H1 (cell line): ENCODE data around the gene AK5. TPM values are rescaled to one million over a fixed set of nuclear protein-coding genes. Genes with fewer than 3 reads are reported as not detected.

Experiments
- CTCF ChIA-PET: fragments of 300-600 bp; sonication (Branson Sonifier 250); formaldehyde crosslinking; loops from one replicate; lab custom pipeline; 2021; ENCODE audit not compliant: partially characterized antibody; lab: Charles Lee
- POLR2A ChIA-PET: fragments of 300-600 bp; sonication (Branson Sonifier 250); formaldehyde crosslinking; loops from one replicate; lab custom pipeline; 2021; ENCODE audit warnings: inconsistent platforms; ENCODE audit not compliant: partially characterized antibody; lab: Charles Lee
- DNase-seq, 2 experiments: peaks; one replicate each; pipeline versions ENCODE4 v3.0.0 to v3.0.0-alpha.2; 2010 to 2022; ENCODE audit warnings: low spot score in 2 of 2, low read depth in 1 of 2, mixed read lengths in 1 of 2
- FAIRE-seq: peaks from 2 replicates; lab custom pipeline; 2011; peaks lifted over from hg19 to GRCh38; lab: Jason Lieb, UNC
- H2AFZ ChIP-seq: 2 replicates; pipeline ENCODE4 v1.8.1; 2012; ENCODE audit warnings: low read length, inconsistent platforms
- H2AK5ac ChIP-seq: 2 replicates; pipeline ENCODE4 v1.6.1; 2013; ENCODE audit warnings: low read depth, low read length
- H2BK120ac ChIP-seq: replicated peaks from 2 replicates; pipeline ENCODE3; 2013; ENCODE audit warnings: low read depth, low read length, inconsistent platforms
- H2BK12ac ChIP-seq: 2 replicates; pipeline ENCODE4 v1.6.1; 2013; ENCODE audit warnings: low read depth, low read length
- H2BK15ac ChIP-seq: 2 replicates; pipeline ENCODE4 v1.6.1; 2013; ENCODE audit warnings: low read length
- H2BK20ac ChIP-seq: 2 replicates; pipeline ENCODE4 v1.6.1; 2013; ENCODE audit warnings: low read length
- H2BK5ac ChIP-seq: 2 replicates; pipeline ENCODE4 v1.6.1; 2013; ENCODE audit warnings: low read depth, low read length
- H3K14ac ChIP-seq: 2 replicates; pipeline ENCODE4 v1.6.1; 2013; ENCODE audit warnings: inconsistent platforms; ENCODE audit not compliant: insufficient read length
- H3K18ac ChIP-seq: 2 replicates; pipeline ENCODE4 v1.6.1; 2013; ENCODE audit warnings: low read length; ENCODE audit errors: extremely low read depth
- H3K23ac ChIP-seq: 2 replicates; pipeline ENCODE4 v1.6.1; 2013; ENCODE audit warnings: inconsistent platforms; ENCODE audit not compliant: insufficient read length
- H3K23me2 ChIP-seq: 2 replicates; pipeline ENCODE4 v1.6.1; 2013; ENCODE audit warnings: low read depth, low read length
- H3K27ac ChIP-seq: 2 replicates; pipeline ENCODE4 v1.6.1; 2011; ENCODE audit warnings: low read depth, low read length, inconsistent platforms
- H3K27me3 ChIP-seq, 4 experiments: replicated peaks in 1 of 4; 1 replicate in 1 of 4; 2 replicates in 3 of 4; pipeline versions ENCODE4 v1.6.1 to v1.8.1; 2011 to 2013; ENCODE audit warnings: low read length in 3 of 4, mild to moderate bottlenecking in 3 of 4, inconsistent platforms in 2 of 4, mixed read lengths in 2 of 4, moderate library complexity in 1 of 4; ENCODE audit not compliant: control insufficient read depth in 3 of 4, insufficient read depth in 3 of 4; ENCODE audit errors: extremely low read depth in 1 of 4
- H3K36me3 ChIP-seq, 4 experiments: 2 replicates each; pipeline versions ENCODE4 v1.6.1 to v1.8.1; 2011 to 2013; ENCODE audit warnings: mild to moderate bottlenecking in 4 of 4, low read length in 3 of 4, moderate library complexity in 2 of 4, control low read depth in 1 of 4, inconsistent platforms in 1 of 4; ENCODE audit not compliant: insufficient read depth in 4 of 4, control insufficient read depth in 2 of 4
- H3K4ac ChIP-seq: replicated peaks from 2 replicates; pipeline ENCODE3; 2013; ENCODE audit warnings: low read length, low read depth, mixed read lengths, inconsistent platforms; ENCODE audit not compliant: insufficient read length
- H3K4me1 ChIP-seq, 4 experiments: replicated peaks in 1 of 4; 1 replicate in 1 of 4; 2 replicates in 3 of 4; pipeline versions ENCODE4 v1.6.1 to v1.8.1; 2011 to 2013; ENCODE audit warnings: low read length in 3 of 4, inconsistent platforms in 2 of 4, mixed read lengths in 1 of 4; ENCODE audit not compliant: insufficient read depth in 4 of 4, control insufficient read depth in 3 of 4
- H3K4me2 ChIP-seq, 2 experiments: 2 replicates each; pipeline versions ENCODE4 v1.6.1 to v1.8.1; 2011 to 2013; ENCODE audit warnings: low read depth in 2 of 2, low read length in 2 of 2, control low read depth in 1 of 2, inconsistent platforms in 1 of 2, mild to moderate bottlenecking in 1 of 2; ENCODE audit not compliant: insufficient read depth in 1 of 2
- H3K4me3 ChIP-seq, 4 experiments: fragments of 200-600, 300-600 bp in 1 of 4; sonication (generic), shearing (Covaris generic), sonication (Bioruptor Twin) in 1 of 4; 2 replicates each; pipeline versions ENCODE4 v1.5.1 to v1.8.1; 2011 to 2016; ENCODE audit warnings: low read length in 4 of 4, low read depth in 3 of 4, control low read depth in 2 of 4, inconsistent platforms in 2 of 4, mild to moderate bottlenecking in 2 of 4, mixed read lengths in 1 of 4, moderate library complexity in 1 of 4; ENCODE audit not compliant: insufficient read depth in 2 of 4; ENCODE audit errors: extremely low read depth in 1 of 4
- H3K56ac ChIP-seq: replicated peaks from 2 replicates; pipeline ENCODE3; 2013; ENCODE audit warnings: low read depth, mild to moderate bottlenecking, mixed read lengths, low read length, inconsistent platforms; ENCODE audit not compliant: insufficient read length
- H3K79me1 ChIP-seq: 2 replicates; pipeline ENCODE4 v1.6.1; 2013; ENCODE audit warnings: low read depth, low read length, control low read depth
- H3K79me2 ChIP-seq, 2 experiments: 2 replicates each; pipeline versions ENCODE4 v1.6.1 to v1.8.1; 2012 to 2013; ENCODE audit warnings: low read length in 2 of 2, mild to moderate bottlenecking in 2 of 2, inconsistent platforms in 1 of 2; ENCODE audit not compliant: insufficient read depth in 2 of 2, control insufficient read depth in 1 of 2
- H3K9ac ChIP-seq, 4 experiments: replicated peaks in 1 of 4; 1 replicate in 1 of 4; 2 replicates in 3 of 4; pipeline versions ENCODE4 v1.6.1 to v1.8.1; 2011 to 2013; ENCODE audit warnings: low read depth in 3 of 4, low read length in 3 of 4, control low read depth in 2 of 4, mild to moderate bottlenecking in 2 of 4, moderate library complexity in 2 of 4, inconsistent platforms in 1 of 4; ENCODE audit errors: extremely low read depth in 1 of 4
- H3K9me3 ChIP-seq, 2 experiments: 2 replicates each; pipeline versions ENCODE4 v1.6.1 to v1.8.1; 2012 to 2013; ENCODE audit warnings: mild to moderate bottlenecking in 2 of 2, moderate library complexity in 2 of 2, control low read depth in 1 of 2, inconsistent platforms in 1 of 2, low read depth in 1 of 2, low read length in 1 of 2, mixed read lengths in 1 of 2; ENCODE audit not compliant: insufficient read depth in 2 of 2
- H4K20me1 ChIP-seq, 2 experiments: replicated peaks in 1 of 2; 2 replicates each; pipeline versions ENCODE3 to v1.8.1; 2011 to 2013; ENCODE audit warnings: inconsistent platforms in 2 of 2, low read length in 2 of 2, mild to moderate bottlenecking in 1 of 2; ENCODE audit not compliant: insufficient read depth in 2 of 2, control insufficient read depth in 1 of 2
- H4K5ac ChIP-seq: 2 replicates; pipeline ENCODE4 v1.6.1; 2013; ENCODE audit warnings: low read length, low read depth, mixed read lengths, inconsistent platforms; ENCODE audit not compliant: insufficient read length
- H4K8ac ChIP-seq: 2 replicates; pipeline ENCODE4 v1.8.0; 2013; ENCODE audit warnings: mild to moderate bottlenecking, moderate library complexity, low read length, inconsistent platforms; ENCODE audit not compliant: insufficient read depth; ENCODE audit errors: extremely low read depth
- H4K91ac ChIP-seq: replicated peaks from 2 replicates; pipeline ENCODE3; 2013; ENCODE audit warnings: low read length, mixed read lengths, inconsistent platforms; ENCODE audit not compliant: insufficient read length
- BCL11A ChIP-seq, 2 experiments: IDR thresholded peaks; one replicate each; pipeline ENCODE4 v1.6.1; 2011; ENCODE audit warnings: low read depth in 2 of 2, low read length in 2 of 2, mild to moderate bottlenecking in 2 of 2
- BRCA1 ChIP-seq: IDR thresholded peaks from 2 replicates; pipeline ENCODE4 v1.6.1; 2012; ENCODE audit warnings: low read depth, low read length, improper control_type of control experiment
- EGR1 ChIP-seq: IDR thresholded peaks from 2 replicates; pipeline ENCODE4 v1.6.1; 2011; ENCODE audit warnings: low read depth, low read length, borderline replicate concordance
- EP300 ChIP-seq, 2 experiments: IDR thresholded peaks; 1 replicate in 1 of 2; 2 replicates in 1 of 2; pipeline ENCODE4 v1.6.1; 2011 to 2012; ENCODE audit warnings: low read depth in 2 of 2, low read length in 2 of 2, mild to moderate bottlenecking in 2 of 2, borderline replicate concordance in 1 of 2, inconsistent platforms in 1 of 2, moderate library complexity in 1 of 2
- FOSL1 ChIP-seq: IDR thresholded peaks from 2 replicates; pipeline ENCODE4 v1.6.1; 2011; ENCODE audit warnings: mild to moderate bottlenecking, low read depth, low read length, moderate library complexity; ENCODE audit not compliant: insufficient read depth
- GTF2F1 ChIP-seq: IDR thresholded peaks from 2 replicates; pipeline ENCODE4 v1.6.1; 2012; ENCODE audit warnings: low read depth, low read length, improper control_type of control experiment, borderline replicate concordance
- HDAC2 ChIP-seq, 2 experiments: fragments of 300-600 bp in 1 of 2; sonication (generic) in 1 of 2; IDR thresholded peaks; 2 replicates each; pipeline ENCODE4 v1.6.1; 2011 to 2012; ENCODE audit warnings: low read depth in 2 of 2, low read length in 2 of 2, mild to moderate bottlenecking in 2 of 2, moderate library complexity in 2 of 2, borderline replicate concordance in 1 of 2, inconsistent platforms in 1 of 2
- HDAC6 ChIP-seq: IDR thresholded peaks from one replicate; pipeline ENCODE4 v1.7.1; 2012; ENCODE audit warnings: low read depth, mild to moderate bottlenecking, inconsistent platforms, low read length, moderate library complexity
- JUN ChIP-seq: IDR thresholded peaks from 2 replicates; pipeline ENCODE4 v1.6.1; 2011; ENCODE audit warnings: low read depth, mild to moderate bottlenecking, improper control_type of control experiment, low read length
- SIX5 ChIP-seq: IDR thresholded peaks from 2 replicates; pipeline ENCODE4 v1.6.1; 2011; ENCODE audit warnings: mild to moderate bottlenecking, low read depth, low read length
- SP1 ChIP-seq: IDR thresholded peaks from 2 replicates; pipeline ENCODE4 v1.6.1; 2011; ENCODE audit warnings: low read depth, low read length
- WGBS, 2 experiments: shearing (Covaris generic) in 1 of 2; methylation state at CpG; one replicate each; pipeline versions ENCODE4 v1.1.6 to v1.1.7; 2013 to 2015; ENCODE audit warnings: low lambda C conversion rate in 2 of 2, mixed read lengths in 2 of 2, inconsistent platforms in 1 of 2, low coverage in 1 of 2, missing lambda C conversion rate in 1 of 2; ENCODE audit not compliant: insufficient replicate concordance in 2 of 2, insufficient coverage in 1 of 2, insufficient read length in 1 of 2; ENCODE audit errors: extremely low coverage in 1 of 2, missing lambda C conversion rate in 1 of 2; 5-methylcytosine and 5-hydroxymethylcytosine counted together
- polyA plus RNA-seq, 7 experiments: library from polyadenylated mRNA; depleted of rRNA in 3 of 7; stranded (reverse) in 5 of 7; unstranded in 2 of 7; fragments of >200 nt in 5 of 7; fragments of 200-250 nt in 2 of 7; gene quantifications; 1 replicate in 5 of 7; 2 replicates in 1 of 7; 4 replicates in 1 of 7; pipeline versions ENCODE4 v1.2.1 to v1.2.3, GENCODE V29; 2011 to 2013; ENCODE audit warnings: missing spikeins in 2 of 7, mixed read lengths in 2 of 7
- total RNA-seq: library from RNA; stranded (reverse); fragmentation: NEBNext Ultra II Directional; extraction: Animal tissue kit (Norgen Biotek cat#: 25700); gene quantifications from 2 replicates; pipeline ENCODE4 v1.2.1, GENCODE V29; 2021
- TF ChIP-seq, protein P1 (sequence below): IDR thresholded peaks from 2 replicates; pipeline ENCODE4 v1.6.1; 2012; ENCODE audit warnings: inconsistent platforms

The AK5 gene
- total and polyA plus RNA-seq, 2 of the 8 experiments (the other 6 are each of a cell fraction or from before 2014, with no cell fraction given) = 2.0 to 7.1 TPM

GRCh38 chr1:77471691-77472090, 189.9 kb downstream of the AK5 start:
- Histone ChIP-seq H2AK5ac (no peak overlapping the region), H3K4me1 (no peaks in the 10 kb centered on the region), H2BK15ac (no peak overlapping the region), H3K18ac (no peak overlapping the region), H3K23me2 (no peaks in the 10 kb centered on the region), H3K4ac (no peak overlapping the region), H2BK120ac (no peak overlapping the region), H3K14ac (no peak overlapping the region), H2BK12ac (no peak overlapping the region), H3K36me3 (no peaks in the 10 kb centered on the region), H4K20me1 (no peaks in the 10 kb centered on the region), H3K9me3 (no peaks in the 10 kb centered on the region), H4K91ac (no peak overlapping the region), H3K79me1 (no peaks in the 10 kb centered on the region), H3K79me2 (no peaks in the 10 kb centered on the region), H4K5ac (no peak overlapping the region), H3K4me3 (no peak overlapping the region), H3K9ac (no peak overlapping the region), H2AFZ (no peak overlapping the region), H3K23ac (no peak overlapping the region), H2BK5ac (no peak overlapping the region), H3K56ac (no peak overlapping the region), H4K8ac (no peak overlapping the region), H3K4me2 (no peak overlapping the region), H2BK20ac (no peak overlapping the region), H3K27me3 (no peaks in the 10 kb centered on the region), H3K27ac (no peak overlapping the region)
- ChIA-PET CTCF (no interaction called here), POLR2A (no interaction called here)
- TF ChIP-seq JUN (no peak), GTF2F1 (no peak), SP1 (no peak), HDAC2 (IDR thresholded peaks at IDR 0.05; ENCODE audit: borderline replicate concordance in 1 of 2, low read depth in 2 of 2, low read length in 2 of 2) (no peak), EP300 (IDR thresholded peaks at IDR 0.05; ENCODE audit: borderline replicate concordance in 1 of 2, low read depth in 2 of 2, low read length in 2 of 2) (no peak), FOSL1 (no peak), BRCA1 (no peak), BCL11A (IDR thresholded peaks at IDR 0.05; ENCODE audit: low read depth in 2 of 2, low read length in 2 of 2) (no peak), HDAC6 (no peak), SIX5 (no peak), EGR1 (no peak)
- TF ChIP-seq, protein P1, sequence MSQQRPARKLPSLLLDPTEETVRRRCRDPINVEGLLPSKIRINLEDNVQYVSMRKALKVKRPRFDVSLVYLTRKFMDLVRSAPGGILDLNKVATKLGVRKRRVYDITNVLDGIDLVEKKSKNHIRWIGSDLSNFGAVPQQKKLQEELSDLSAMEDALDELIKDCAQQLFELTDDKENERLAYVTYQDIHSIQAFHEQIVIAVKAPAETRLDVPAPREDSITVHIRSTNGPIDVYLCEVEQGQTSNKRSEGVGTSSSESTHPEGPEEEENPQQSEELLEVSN = no peak
- 94% methylated on average over 2 of the region's 2 CpGs; no CpG with 5 or more reads in 1 of the 2 experiments for WGBS, 2 experiments
- DNase-seq = no peak
- FAIRE-seq = no peak
